ENCODE data around the gene MAP4.

The MAP4 gene

GRCh38 chr3:48000212-48000611 lies 16.0 kb downstream of the MAP4 start:
- Histone ChIP-seq H3F3A (ENCODE audit: control insufficient read depth, insufficient read depth) (no peaks in the 10 kb centered on the region), H3K4me1 (ENCODE audit: control insufficient read depth, low read length) (no peaks in the 10 kb centered on the region), H3K9me3 (ENCODE audit: control insufficient read depth, insufficient read depth, low read length) (no peaks in the 10 kb centered on the region), H3K9me2 (replicated peaks; ENCODE audit: control insufficient read depth, low read length) (no peaks in the 10 kb centered on the region), H3K27me3 (ENCODE audit: control insufficient read depth, low read length) (no peaks in the 10 kb centered on the region), H3K79me2 (ENCODE audit: control insufficient read depth, low read length) (peaks cover 3% of the 10 kb centered on the region), H3K36me3 (ENCODE audit: control insufficient read depth, low read length) (peaks cover 5% of the 10 kb centered on the region; the same call in 1 of the 2 replicates), H3K4me2 (ENCODE audit: low read length) (no peak overlapping the region), H3K27ac (ENCODE audit: low read depth, low read length) (no peak overlapping the region), H4K20me1 (ENCODE audit: control insufficient read depth, insufficient read depth, low read depth, low read length) (no peaks in the 10 kb centered on the region; the same call in 1 of the 2 replicates), H3K4me3 (ENCODE audit: low read length) (no peak overlapping the region)
- no peak for TF ChIP-seq EZH2phosphoT487 (IDR thresholded peaks at IDR 0.05; ENCODE audit: borderline replicate concordance, low read length)
- TF ChIP-seq CTCF (IDR thresholded peaks at IDR 0.05; ENCODE audit: low read depth, low read length, poor library complexity, severe bottlenecking): no peak

GRCh38 chr3:47996440-47996839 lies 19.8 kb downstream of the MAP4 start:
- no peak for TF ChIP-seq CTCF (IDR thresholded peaks at IDR 0.05; ENCODE audit: low read depth, low read length, poor library complexity, severe bottlenecking)
- TF ChIP-seq EZH2phosphoT487 (IDR thresholded peaks at IDR 0.05; ENCODE audit: borderline replicate concordance, low read length): no peak
- Histone ChIP-seq H3K4me2 (ENCODE audit: low read length) (no peak overlapping the region), H3K9me2 (replicated peaks; ENCODE audit: control insufficient read depth, low read length) (no peaks in the 10 kb centered on the region), H3K36me3 (ENCODE audit: control insufficient read depth, low read length) (peaks cover 10% of the 10 kb centered on the region), H3F3A (ENCODE audit: control insufficient read depth, insufficient read depth) (no peaks in the 10 kb centered on the region), H3K79me2 (ENCODE audit: control insufficient read depth, low read length) (peaks cover 3% of the 10 kb centered on the region), H3K27me3 (ENCODE audit: control insufficient read depth, low read length) (no peaks in the 10 kb centered on the region), H3K4me3 (ENCODE audit: low read length) (no peak overlapping the region), H3K27ac (ENCODE audit: low read depth, low read length) (no peak overlapping the region), H4K20me1 (ENCODE audit: control insufficient read depth, insufficient read depth, low read depth, low read length) (no peaks in the 10 kb centered on the region; the same call in 1 of the 2 replicates), H3K4me1 (ENCODE audit: control insufficient read depth, low read length) (no peaks in the 10 kb centered on the region), H3K9me3 (ENCODE audit: control insufficient read depth, insufficient read depth, low read length) (no peaks in the 10 kb centered on the region)

- Histone ChIP-seq H4K20me1 (ENCODE audit: control insufficient read depth, insufficient read depth, low read depth, low read length) (no peaks in the 10 kb centered on the region; the same call in 1 of the 2 replicates), H3K4me1 (ENCODE audit: control insufficient read depth, low read length) (no peaks in the 10 kb centered on the region), H3K9me3 (ENCODE audit: control insufficient read depth, insufficient read depth, low read length) (no peaks in the 10 kb centered on the region), H3K4me2 (ENCODE audit: low read length) (no peak overlapping the region), H3F3A (ENCODE audit: control insufficient read depth, insufficient read depth) (peaks cover 4% of the 10 kb centered on the region; the same call in 1 of the 2 replicates), H3K36me3 (ENCODE audit: control insufficient read depth, low read length) (peaks cover 10% of the 10 kb centered on the region), H3K4me3 (ENCODE audit: low read length) (no peak overlapping the region), H3K27me3 (ENCODE audit: control insufficient read depth, low read length) (no peaks in the 10 kb centered on the region), H3K79me2 (ENCODE audit: control insufficient read depth, low read length) (no peaks in the 10 kb centered on the region), H3K9me2 (replicated peaks; ENCODE audit: control insufficient read depth, low read length) (no peaks in the 10 kb centered on the region), H3K27ac (ENCODE audit: low read depth, low read length) (no peak overlapping the region)
- TF ChIP-seq CTCF (IDR thresholded peaks at IDR 0.05; ENCODE audit: low read depth, low read length, poor library complexity, severe bottlenecking) (no peak), EZH2phosphoT487 (IDR thresholded peaks at IDR 0.05; ENCODE audit: borderline replicate concordance, low read length) (no peak)
Measured at GRCh38 chr3:47994180-47994579, 22.0 kb downstream of the MAP4 start.
